Fibroblast of mammary gland (primary cell): ENCODE measurements around the gene TET3.
A peak's percentile ranks its signal among the peaks of the same experiment; 100 is the strongest.

Experiments used
- DNase-seq: peaks from one replicate; pipeline ENCODE4 v3.0.0-alpha.2; 2010; ENCODE audit warnings: low read depth
- H3K4me3 ChIP-seq: 2 replicates; pipeline ENCODE4 v1.5.1; 2011; ENCODE audit warnings: low read depth, mild to moderate bottlenecking, low read length, moderate library complexity; ENCODE audit not compliant: control insufficient read depth
- TF ChIP-seq, protein P1 (sequence below): conservative IDR thresholded peaks from 2 replicates; pipeline ENCODE4 v1.5.1; 2011; ENCODE audit warnings: low read depth, low read length, inconsistent platforms; ENCODE audit not compliant: control insufficient read depth, insufficient read depth

Gene TET3

DNA sequence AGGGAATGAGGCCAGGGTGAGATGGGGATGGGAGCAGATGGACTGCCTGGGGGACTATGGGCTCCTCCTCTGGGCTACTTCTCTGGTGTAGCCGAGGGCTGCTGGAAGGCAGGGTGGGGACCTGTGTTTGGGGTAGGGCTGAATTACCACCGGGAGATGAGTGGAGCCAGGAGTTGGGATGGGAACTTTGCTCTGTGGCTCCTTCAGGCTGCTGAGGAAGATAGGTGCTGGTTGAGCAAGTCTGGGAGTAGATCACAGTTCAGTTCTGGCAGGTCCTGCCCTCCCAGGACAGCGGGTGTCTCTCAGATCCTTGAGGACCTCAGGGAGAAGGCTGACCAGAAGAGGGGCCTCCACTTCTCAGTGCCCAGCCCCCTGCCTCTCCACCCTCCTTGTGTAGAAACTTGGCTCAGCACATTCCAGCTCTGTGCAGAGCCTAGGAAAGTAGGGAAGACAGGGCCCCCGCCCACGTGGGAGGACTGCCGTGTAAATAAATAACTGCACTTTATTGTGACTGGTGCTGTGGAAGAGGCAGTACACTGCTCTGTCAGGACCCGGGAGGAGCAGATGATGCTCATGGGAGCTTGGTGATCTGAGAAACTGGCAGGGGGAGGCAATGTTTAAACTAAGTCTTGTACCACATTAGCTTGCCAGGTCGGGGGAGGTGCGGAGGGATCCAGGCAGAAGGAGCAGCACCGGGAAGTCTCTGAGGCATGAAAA, 15.3 kb downstream of the TET3 start:
- TF ChIP-seq, protein P1, sequence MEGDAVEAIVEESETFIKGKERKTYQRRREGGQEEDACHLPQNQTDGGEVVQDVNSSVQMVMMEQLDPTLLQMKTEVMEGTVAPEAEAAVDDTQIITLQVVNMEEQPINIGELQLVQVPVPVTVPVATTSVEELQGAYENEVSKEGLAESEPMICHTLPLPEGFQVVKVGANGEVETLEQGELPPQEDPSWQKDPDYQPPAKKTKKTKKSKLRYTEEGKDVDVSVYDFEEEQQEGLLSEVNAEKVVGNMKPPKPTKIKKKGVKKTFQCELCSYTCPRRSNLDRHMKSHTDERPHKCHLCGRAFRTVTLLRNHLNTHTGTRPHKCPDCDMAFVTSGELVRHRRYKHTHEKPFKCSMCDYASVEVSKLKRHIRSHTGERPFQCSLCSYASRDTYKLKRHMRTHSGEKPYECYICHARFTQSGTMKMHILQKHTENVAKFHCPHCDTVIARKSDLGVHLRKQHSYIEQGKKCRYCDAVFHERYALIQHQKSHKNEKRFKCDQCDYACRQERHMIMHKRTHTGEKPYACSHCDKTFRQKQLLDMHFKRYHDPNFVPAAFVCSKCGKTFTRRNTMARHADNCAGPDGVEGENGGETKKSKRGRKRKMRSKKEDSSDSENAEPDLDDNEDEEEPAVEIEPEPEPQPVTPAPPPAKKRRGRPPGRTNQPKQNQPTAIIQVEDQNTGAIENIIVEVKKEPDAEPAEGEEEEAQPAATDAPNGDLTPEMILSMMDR: no peak
- H3K4me3 ChIP-seq: no peak overlapping the region
- DNase-seq: no peak

DNA sequence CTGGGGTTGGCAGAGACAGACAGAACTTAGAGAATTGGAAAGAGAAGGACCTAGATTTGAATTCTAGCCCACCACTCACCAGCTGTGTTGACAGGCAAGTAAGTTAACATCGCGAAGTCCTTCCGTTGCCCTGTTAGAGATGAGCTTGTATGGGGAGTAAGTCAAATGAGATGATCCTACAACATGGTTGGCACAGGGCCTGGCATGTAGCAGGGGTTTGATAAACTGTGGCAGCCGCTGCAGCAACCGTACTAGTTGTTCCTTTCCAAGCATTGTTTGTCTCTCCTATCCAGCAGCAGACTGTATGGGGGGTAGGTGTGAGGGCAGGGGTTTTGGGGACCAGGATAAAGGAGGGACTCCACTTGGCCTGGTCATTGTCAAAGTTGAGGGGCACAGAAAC, 16.0 kb downstream of the TET3 start:
- TF ChIP-seq, protein P1: no peak

DNA sequence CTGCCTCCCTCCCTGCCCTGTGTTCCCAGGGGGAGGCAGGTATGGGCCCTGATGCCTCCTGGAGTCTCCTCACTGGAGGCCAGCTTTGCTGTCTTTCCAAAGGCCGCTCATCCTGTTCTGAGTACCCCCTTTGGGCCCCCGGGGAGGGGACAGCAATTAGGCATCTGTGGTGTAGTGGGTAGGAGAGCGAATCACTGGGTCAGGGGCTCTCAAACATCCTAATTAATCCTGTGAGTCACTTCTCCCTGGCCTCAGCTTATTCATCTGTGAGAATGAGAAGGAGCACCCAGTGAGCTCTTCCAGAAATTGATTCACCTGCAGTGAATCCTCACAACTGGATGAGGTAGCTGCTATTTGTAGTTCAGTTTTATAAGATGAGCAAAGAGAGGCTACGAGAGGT, 16.4 kb downstream of the TET3 start:
- H3K4me3 ChIP-seq: no peak overlapping the region
- TF ChIP-seq, protein P1: no peak
- DNase-seq: peak; percentile 36

More for the DNA sequence above, 16.0 kb downstream of the TET3 start:
- DNase-seq: no peak
- no peak overlapping the region for H3K4me3 ChIP-seq

DNA sequence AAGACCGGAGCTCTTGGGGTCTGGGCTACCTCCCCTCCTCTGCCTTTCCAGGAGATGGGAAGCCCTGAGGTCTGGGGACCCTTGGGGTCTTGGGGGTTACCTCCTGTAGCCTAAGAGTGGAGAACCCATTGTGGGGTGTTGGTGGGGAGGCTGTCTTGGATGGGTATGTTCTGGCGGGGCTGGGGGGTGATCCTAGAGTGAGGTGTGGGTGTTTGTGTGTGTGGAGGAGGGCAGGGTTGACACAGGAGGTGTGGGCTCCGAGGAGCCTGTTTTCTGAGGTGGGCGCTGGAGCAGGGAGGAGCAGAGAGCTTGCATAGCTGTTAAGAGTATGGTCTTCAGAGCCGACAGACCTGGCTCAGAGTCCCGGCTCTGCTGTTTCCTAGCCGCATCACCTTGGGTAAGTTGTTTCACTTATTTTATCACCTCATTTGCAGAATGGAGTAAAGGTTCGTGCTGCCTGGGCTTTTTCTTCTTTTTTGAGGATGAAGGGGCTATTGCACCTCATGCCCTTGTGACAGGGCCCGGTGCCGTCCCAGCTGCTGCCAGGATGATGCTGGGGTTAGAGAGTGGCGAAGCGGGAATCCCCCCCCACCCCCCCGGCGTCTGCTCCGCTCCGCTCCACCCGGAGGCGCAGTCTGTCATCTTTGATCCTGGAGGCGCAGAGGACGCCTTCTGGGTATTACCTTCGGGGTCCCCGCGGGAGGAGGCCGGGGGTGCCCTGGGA, 17.2 kb downstream of the TET3 start:
- DNase-seq: no peak
- H3K4me3 ChIP-seq: peak overlapping the region; percentile 41
- TF ChIP-seq, protein P1: peak; percentile 4

DNA sequence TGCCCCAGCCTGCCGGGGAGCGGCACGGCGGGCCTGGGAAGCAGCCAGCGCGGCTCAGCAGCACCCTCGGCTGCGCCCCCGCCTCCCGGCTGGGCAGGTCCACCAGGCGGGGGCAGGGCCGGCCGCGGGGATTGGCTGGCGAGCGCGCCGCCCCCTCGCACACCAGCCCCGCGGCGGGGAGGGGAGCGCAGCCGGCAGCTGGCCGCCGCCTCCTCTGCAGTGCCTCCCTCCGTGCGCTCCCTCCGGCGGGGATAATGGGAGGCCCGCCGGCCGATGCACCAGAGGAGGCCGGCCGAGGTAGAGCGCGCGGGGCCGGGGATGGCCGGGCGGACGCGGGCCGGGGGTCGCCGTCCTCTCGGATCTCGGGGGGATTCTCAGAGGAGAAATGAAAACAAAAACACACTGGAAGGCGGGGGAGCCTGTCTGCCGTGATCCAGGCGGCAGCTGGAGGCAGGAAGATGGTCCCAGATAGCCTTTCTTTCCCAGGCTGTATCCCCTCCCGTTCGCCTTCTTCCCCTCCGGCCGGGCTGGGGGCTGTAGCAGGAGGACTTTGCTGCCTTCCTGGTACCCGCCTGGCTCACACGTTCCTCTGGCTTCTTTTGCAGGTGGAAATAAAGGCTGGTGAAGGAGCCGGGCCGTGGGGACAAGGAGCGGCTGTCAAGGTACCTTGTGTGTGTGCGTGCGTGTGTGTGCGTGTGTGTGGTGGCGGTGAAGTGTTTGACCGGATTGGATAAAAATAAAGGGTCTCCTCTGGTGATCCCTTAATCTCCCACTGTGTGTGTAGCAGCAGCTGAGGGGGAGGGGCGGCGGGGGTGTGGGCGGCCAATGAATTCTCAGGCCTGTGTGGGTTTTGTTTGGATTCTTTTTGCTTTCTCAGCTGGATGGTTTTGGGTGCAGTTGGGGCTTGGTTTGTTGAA, 18.1 kb downstream of the TET3 start:
- TF ChIP-seq, protein P1: no peak
- DNase-seq: peak; percentile 67
- peak overlapping the region; percentile 61 for H3K4me3 ChIP-seq

DNA sequence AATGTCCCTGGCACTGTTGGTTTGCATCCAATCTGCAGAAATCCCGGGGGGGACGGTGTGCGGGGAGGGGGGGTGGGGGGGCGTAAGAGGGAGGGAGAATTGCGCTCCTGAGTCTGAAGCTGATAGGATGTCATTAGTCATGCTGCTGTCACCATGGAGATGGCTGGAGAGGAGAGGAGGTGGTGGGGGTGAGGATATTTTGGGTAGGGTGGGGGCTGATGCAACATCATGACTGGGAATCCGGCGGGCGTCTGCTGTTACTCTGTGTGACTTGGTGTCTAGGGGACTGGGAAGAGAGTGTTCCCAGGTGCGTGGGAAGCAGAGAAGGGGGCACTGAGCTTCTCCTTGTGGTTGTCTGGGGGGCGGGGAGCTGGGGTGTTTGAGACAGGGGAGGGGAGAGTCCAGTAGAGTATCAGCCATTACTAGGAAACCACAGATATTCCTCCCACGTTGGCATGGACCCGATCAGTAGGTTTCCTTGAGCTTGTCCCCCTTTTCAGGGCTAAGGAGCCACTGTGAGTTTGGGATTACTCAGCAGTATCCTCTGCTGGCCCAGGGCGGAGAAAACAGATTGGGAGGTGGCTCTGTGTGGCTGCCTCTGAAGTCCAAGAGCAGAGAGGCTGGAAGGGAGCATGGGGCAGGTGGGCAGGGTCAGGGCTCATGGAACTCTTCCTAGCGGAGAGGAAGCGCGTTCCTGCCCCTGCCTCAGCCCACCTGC, 18.9 kb downstream of the TET3 start:
- TF ChIP-seq, protein P1: no peak
- peak; percentile 79 for DNase-seq
- H3K4me3 ChIP-seq: peak overlapping the region; percentile 61
